ENCODE results near the gene HORMAD2.
A peak's percentile ranks its signal among the peaks of the same experiment; 100 is the strongest.
"Not testable (repeated sequence)": the region's sequence is repeated elsewhere in the genome, so short reads cannot be mapped to it uniquely, and the experiment has no call there.

The HORMAD2 gene

GRCh38 chr22:30195245-30196140, 115.2 kb downstream of the HORMAD2 start:
- DNase-seq, result peak; percentile 63

DNA sequence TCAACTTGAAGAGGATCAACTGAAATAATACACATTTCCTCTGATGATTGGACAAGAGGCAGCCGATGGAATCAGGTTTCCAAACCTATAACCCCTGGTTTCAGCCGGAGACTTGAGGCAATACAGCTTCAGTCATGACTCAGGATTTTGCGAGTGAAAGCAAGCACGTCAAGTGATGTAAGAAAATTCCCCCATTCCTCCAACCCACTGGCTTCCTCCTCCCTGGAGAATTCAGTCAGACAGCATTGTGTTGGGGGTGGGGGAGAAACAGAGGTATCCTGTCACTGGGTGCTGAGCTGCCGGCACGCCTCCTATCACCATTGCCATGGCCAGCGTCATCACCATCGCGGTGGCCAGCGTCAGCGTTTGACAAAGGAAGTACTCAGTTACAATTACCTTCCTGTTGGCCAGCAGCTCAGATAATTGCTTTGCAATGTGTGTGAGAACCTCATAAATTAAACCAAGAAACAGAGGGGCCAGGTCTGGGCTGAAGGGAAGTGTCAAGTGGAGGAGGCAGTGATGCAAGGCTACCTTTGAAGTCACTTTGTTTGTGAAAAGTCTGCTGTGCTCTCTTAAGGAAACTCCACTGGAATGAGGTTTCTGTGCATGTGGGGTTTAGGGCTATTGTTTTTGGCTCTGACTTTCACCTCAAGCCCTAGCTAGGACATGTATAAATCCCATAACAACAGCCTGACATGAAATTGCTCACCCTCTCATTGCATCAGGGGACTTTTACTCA, 116.0 kb downstream of the HORMAD2 start:
- DNase-seq, result peak; percentile 83

- no peak for DNase-seq
Measured at GRCh38 chr22:30196880-30197336, 116.6 kb downstream of the HORMAD2 start.

DNA sequence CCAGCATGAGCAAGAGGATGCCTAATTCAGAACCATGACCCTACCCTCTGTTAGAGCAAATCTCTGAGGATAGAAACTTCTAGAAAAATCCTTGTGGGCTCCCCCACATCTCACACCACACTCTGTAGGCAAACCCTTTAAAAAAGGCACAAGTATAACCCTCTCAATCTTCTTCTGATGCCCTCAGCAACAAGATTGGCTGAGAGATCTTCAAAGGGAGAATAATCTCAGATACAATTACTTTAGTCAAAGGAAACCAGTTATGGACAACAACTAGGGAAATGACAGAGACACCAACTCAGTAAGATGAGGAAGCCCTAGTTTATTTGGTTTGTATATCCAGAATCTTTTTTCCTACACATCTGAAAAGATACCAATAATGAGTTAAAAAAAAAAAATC, 117.1 kb downstream of the HORMAD2 start:
- DNase-seq, result no peak

DNA sequence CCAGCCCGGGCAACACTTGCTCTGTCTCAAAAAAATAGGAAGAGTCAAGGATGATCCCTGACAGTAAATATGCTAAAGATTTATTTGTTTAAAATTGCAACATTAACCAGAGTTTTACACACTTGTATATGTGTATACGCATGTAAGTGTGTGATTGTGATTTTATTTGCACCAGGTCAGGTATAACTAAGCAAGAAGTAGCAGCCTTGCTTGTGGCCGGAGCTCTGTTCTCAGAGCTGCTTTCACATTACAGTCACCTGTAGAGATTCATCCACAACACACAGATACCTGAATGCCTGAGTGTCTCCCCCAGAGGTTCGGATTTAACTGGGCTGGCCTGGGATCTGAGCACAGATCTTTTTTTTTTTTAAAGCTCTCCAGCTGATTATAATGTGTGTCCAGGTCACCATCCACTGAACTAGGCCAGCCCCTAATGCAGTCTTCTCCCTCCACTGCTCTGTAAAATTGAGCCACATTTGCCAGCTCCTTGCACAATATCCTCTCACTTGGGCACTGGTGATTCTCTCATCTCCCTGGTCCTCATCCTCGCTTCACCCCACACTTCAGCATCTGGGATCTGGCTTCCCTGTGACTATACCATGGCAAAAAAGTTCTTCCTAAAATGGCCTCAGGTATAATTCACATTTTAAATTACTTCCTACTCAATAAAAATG, 118.0 kb downstream of the HORMAD2 start:
- no peak for DNase-seq

GRCh38 chr22:30198921-30199320, 118.7 kb downstream of the HORMAD2 start:
- peak; percentile 64 for DNase-seq

DNA sequence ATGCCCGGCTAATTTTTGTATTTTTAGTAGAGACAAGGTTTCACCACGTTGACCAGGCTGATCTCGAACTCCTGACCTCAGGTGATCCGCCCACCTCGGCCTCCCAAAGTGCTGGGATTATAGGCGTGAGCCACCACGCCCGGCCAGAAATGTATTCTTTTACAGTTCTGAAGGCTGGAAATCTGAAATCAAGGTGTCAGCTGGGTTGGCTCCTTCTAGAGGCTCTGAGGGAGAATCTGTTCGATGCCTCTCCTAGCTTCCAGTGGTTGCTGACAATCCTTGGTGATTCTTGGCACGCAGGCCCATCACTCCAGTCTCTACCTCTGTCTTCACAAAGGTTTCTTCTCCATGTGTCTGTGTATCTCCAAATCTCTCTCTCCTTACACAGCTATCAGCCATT, 120.6 kb downstream of the HORMAD2 start:
- DNase-seq, result not testable (repeated sequence)

GRCh38 chr22:30201945-30202344, 121.7 kb downstream of the HORMAD2 start:
- no peak for DNase-seq

- no peak for DNase-seq
Measured at GRCh38 chr22:30202531-30203006, 122.3 kb downstream of the HORMAD2 start.

- no peak for DNase-seq
Measured at GRCh38 chr22:30204015-30204741, 123.9 kb downstream of the HORMAD2 start.

- no peak for DNase-seq
Measured at GRCh38 chr22:30204742-30205111, 124.5 kb downstream of the HORMAD2 start.

DNA sequence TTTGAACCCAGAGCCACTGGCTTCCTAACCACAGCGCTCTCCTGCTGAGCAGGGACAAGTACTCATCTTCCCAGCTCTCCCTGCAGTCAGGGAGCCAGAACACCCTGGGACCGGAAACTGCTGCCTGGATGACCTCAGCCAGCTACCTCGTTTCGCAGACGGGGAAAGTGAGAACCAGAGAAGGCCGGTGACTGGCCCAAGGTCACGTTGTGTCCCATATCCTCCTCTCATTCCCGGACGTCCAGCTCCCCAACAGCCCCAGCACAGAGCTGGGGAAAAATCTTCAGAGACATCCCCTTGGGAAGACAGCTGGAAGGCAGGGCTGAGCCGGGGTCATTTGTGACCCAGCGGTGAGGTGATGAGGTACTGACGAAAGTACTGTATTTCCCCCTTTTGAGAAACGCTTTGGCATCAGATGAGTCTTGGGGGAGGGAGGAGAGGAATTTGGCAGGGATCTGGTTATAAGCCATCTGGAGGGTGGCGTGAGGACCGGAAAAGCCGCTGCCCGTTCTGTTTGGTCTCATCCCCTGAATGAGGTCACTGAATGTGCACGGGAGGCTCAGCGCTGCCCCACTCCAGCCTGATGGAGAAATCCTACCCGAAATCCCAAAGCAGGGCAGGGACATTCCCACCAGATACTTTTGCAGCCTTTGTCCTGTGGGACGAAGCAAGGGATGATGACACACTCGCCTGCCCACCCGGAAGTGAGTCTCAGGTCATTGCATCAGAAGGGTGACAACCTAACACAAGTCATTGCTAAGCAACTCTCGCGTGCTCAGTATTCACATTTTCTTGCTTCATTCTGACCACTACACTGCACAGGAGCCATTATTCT, 125.2 kb downstream of the HORMAD2 start:
- DNase-seq, result no peak

GRCh38 chr22:30206944-30207343, 126.7 kb downstream of the HORMAD2 start:
- no peak for DNase-seq

GRCh38 chr22:30208631-30209603, 128.7 kb downstream of the HORMAD2 start:
- no peak for DNase-seq

- DNase-seq, result no peak
Measured at GRCh38 chr22:30209642-30210041, 129.4 kb downstream of the HORMAD2 start.

GRCh38 chr22:30210235-30210909, 130.1 kb downstream of the HORMAD2 start:
- no peak for DNase-seq

GRCh38 chr22:30211124-30211820, 131.0 kb downstream of the HORMAD2 start:
- DNase-seq, result no peak

- peak; percentile 74 for DNase-seq
Measured at GRCh38 chr22:30212363-30212995, 132.2 kb downstream of the HORMAD2 start.

Measured in activated CD4-positive, alpha-beta T cell treated with anti-CD3 and anti-CD28 coated beads, Interleukin-2, amount 50 U/mL, for 16 hours (primary cell).